PC-3 (cell line): ENCODE data around the gene IL17RA. TPM values are rescaled to one million over a fixed set of nuclear protein-coding genes. Genes with fewer than 3 reads are reported as not detected.

Experiments
- total RNA-seq: library from RNA; depleted of rRNA; stranded (reverse); fragments of >200 nt; gene quantifications from 2 replicates; pipeline ENCODE4 v1.2.3, GENCODE V29; 2014; rRNA removed

Gene IL17RA
- total RNA-seq, 1 experiment from 2014 or later: 5.9 TPM

Other genes starting within 250 kb of the IL17RA start
- gene GAB4, start 76.8 kb upstream of the IL17RA start, total RNA-seq: not detected in 2 replicates
- 0.11 and 0.12 TPM in 2 replicates for gene TMEM121B, start 36.4 kb downstream of the IL17RA start, total RNA-seq
- 57.3 and 62.9 TPM in 2 replicates for gene HDHD5, start 74.3 kb downstream of the IL17RA start, total RNA-seq
- gene ADA2, start 134.4 kb downstream of the IL17RA start, total RNA-seq: not detected in 2 replicates